SK-N-MC (cell line): ENCODE data around the gene TMEM273.

Source experiments
- DNase-seq: peaks from one replicate; pipeline ENCODE4 v3.0.0-alpha.2; 2011; ENCODE audit warnings: low read depth, low spot score
- H3K27ac ChIP-seq: fragments of 200-600 bp; sonication (generic); 2 replicates; pipeline ENCODE4 v1.5.1; 2016; ENCODE audit warnings: mixed run types
- H3K36me3 ChIP-seq: fragments of 200-600 bp; sonication (generic); 2 replicates; pipeline ENCODE4 v1.6.1; 2017; ENCODE audit warnings: antibody characterized with exemption, low read length, mixed read lengths; ENCODE audit not compliant: insufficient read depth
- H3K4me3 ChIP-seq: fragments of 200-600 bp; sonication (generic); 2 replicates; pipeline ENCODE4 v1.5.1; 2016
- H3K9ac ChIP-seq: fragments of 200-600 bp; sonication (generic); 2 replicates; pipeline ENCODE4 v1.8.0; 2017; ENCODE audit warnings: mixed run types, mixed read lengths; ENCODE audit not compliant: insufficient read length
- H3K9me3 ChIP-seq: fragments of 200-600 bp; sonication (generic); 2 replicates; pipeline ENCODE4 v1.6.1; 2017; ENCODE audit warnings: low read depth, mild to moderate bottlenecking, antibody characterized with exemption, low read length, moderate library complexity, mixed read lengths
- EZH2 ChIP-seq: fragments of 200-600 bp; sonication (generic); IDR thresholded peaks from one replicate; pipeline ENCODE4 v1.6.1; 2017; ENCODE audit warnings: antibody characterized with exemption
- FOXP2 ChIP-seq: optimal IDR thresholded peaks from 2 replicates; pipeline ENCODE3; 2011; ENCODE audit warnings: mild to moderate bottlenecking, moderate library complexity; ENCODE audit not compliant: insufficient read depth; ENCODE audit errors: extremely low read length, control extremely low read depth
- POLR2AphosphoS5 ChIP-seq: IDR thresholded peaks from 2 replicates; pipeline ENCODE4 v1.6.1; 2012; ENCODE audit warnings: mild to moderate bottlenecking, low read depth, low read length, borderline replicate concordance

TMEM273 gene

GRCh38 chr10:49110684-49111319, 77.4 kb downstream of the TMEM273 start:
- TF ChIP-seq FOXP2 (no peak), POLR2AphosphoS5 (no peak), EZH2 (no peak)
- Histone ChIP-seq H3K27ac (no peak overlapping the region), H3K36me3 (no peaks in the 10 kb centered on the region), H3K9ac (no peak overlapping the region), H3K4me3 (no peak overlapping the region), H3K9me3 (no peaks in the 10 kb centered on the region)
- no peak for DNase-seq

GRCh38 chr10:49109669-49110340, 78.4 kb downstream of the TMEM273 start:
- no peak for DNase-seq
- Histone ChIP-seq H3K9ac (no peak overlapping the region), H3K36me3 (no peaks in the 10 kb centered on the region), H3K9me3 (no peaks in the 10 kb centered on the region), H3K4me3 (no peak overlapping the region), H3K27ac (no peak overlapping the region)
- TF ChIP-seq EZH2 (no peak), POLR2AphosphoS5 (no peak), FOXP2 (no peak)

GRCh38 chr10:49108656-49109055, 79.5 kb downstream of the TMEM273 start:
- Histone ChIP-seq H3K4me3 (no peak overlapping the region), H3K9me3 (no peaks in the 10 kb centered on the region), H3K9ac (no peak overlapping the region), H3K27ac (no peak overlapping the region), H3K36me3 (no peaks in the 10 kb centered on the region)
- no peak for DNase-seq
- no peak for TF ChIP-seq EZH2
- TF ChIP-seq POLR2AphosphoS5 = no peak
- TF ChIP-seq FOXP2 = no peak

- Histone ChIP-seq H3K9me3 (no peaks in the 10 kb centered on the region), H3K4me3 (no peak overlapping the region), H3K36me3 (no peaks in the 10 kb centered on the region), H3K27ac (no peak overlapping the region), H3K9ac (no peak overlapping the region)
- no peak for DNase-seq
- TF ChIP-seq EZH2 (no peak), FOXP2 (no peak), POLR2AphosphoS5 (no peak)
Measured at GRCh38 chr10:49107887-49108267, 80.3 kb downstream of the TMEM273 start.

- Histone ChIP-seq H3K36me3 (no peaks in the 10 kb centered on the region), H3K9ac (no peak overlapping the region), H3K9me3 (no peaks in the 10 kb centered on the region), H3K27ac (no peak overlapping the region), H3K4me3 (no peak overlapping the region)
- DNase-seq = no peak
- TF ChIP-seq POLR2AphosphoS5 (no peak), FOXP2 (no peak), EZH2 (no peak)
Measured at GRCh38 chr10:49107111-49107886, 80.9 kb downstream of the TMEM273 start.

- Histone ChIP-seq H3K9ac (no peak overlapping the region), H3K27ac (no peak overlapping the region), H3K9me3 (no peaks in the 10 kb centered on the region), H3K4me3 (no peak overlapping the region), H3K36me3 (no peaks in the 10 kb centered on the region)
- no peak for DNase-seq
- TF ChIP-seq POLR2AphosphoS5 (no peak), EZH2 (no peak), FOXP2 (no peak)
Measured at GRCh38 chr10:49106451-49106850, 81.7 kb downstream of the TMEM273 start.

GRCh38 chr10:49105076-49105475, 83.1 kb downstream of the TMEM273 start:
- H3K4me3 ChIP-seq = no peak overlapping the region
- no peaks in the 10 kb centered on the region for H3K9me3 ChIP-seq
- no peak for DNase-seq
- TF ChIP-seq POLR2AphosphoS5 (no peak), EZH2 (no peak)
- H3K36me3 ChIP-seq = no peaks in the 10 kb centered on the region
- H3K27ac ChIP-seq = no peak overlapping the region
- no peak overlapping the region for H3K9ac ChIP-seq
